SU-DHL-6 (cell line): ENCODE results near the gene STK33.

Experiments
- H2AFZ ChIP-seq: fragments of 200-600 bp; sonication (generic); 2 replicates; pipeline ENCODE4 v1.6.1; 2014; ENCODE audit warnings: low read depth, mild to moderate bottlenecking, moderate library complexity, mixed read lengths, antibody characterized with exemption, low read length; ENCODE audit not compliant: severe bottlenecking
- H3F3A ChIP-seq: fragments of 200-600 bp; shearing (Covaris generic); 2 replicates; pipeline ENCODE4 v1.6.0; 2016; ENCODE audit warnings: antibody characterized with exemption, mild to moderate bottlenecking; ENCODE audit not compliant: insufficient read depth
- H3K27ac ChIP-seq: fragments of 200-600 bp; sonication (generic); 2 replicates; pipeline ENCODE4 v1.5.1; 2016; ENCODE audit warnings: low read depth, mild to moderate bottlenecking, low read length, moderate library complexity, mixed read lengths
- H3K27me3 ChIP-seq: fragments of 200-600 bp; sonication (generic), shearing (Covaris generic); 2 replicates; pipeline ENCODE4 v1.6.0; 2014; ENCODE audit warnings: mild to moderate bottlenecking, low read length
- H3K36me3 ChIP-seq: fragments of 200-600 bp; sonication (generic); 2 replicates; pipeline ENCODE4 v1.6.1; 2014; ENCODE audit warnings: mild to moderate bottlenecking, low read length, mixed read lengths
- H3K4me2 ChIP-seq: fragments of 300-600, 200-600 bp; shearing (Covaris generic), sonication (generic); 2 replicates; pipeline ENCODE4 v1.6.0; 2014; ENCODE audit warnings: low read length, low read depth, mild to moderate bottlenecking; ENCODE audit not compliant: poor library complexity, severe bottlenecking
- H3K4me3 ChIP-seq: fragments of 200-600 bp; sonication (generic); 2 replicates; pipeline ENCODE4 v1.5.1; 2014; ENCODE audit warnings: antibody characterized with exemption, low read length, mild to moderate bottlenecking, mixed read lengths; ENCODE audit not compliant: insufficient read depth, poor library complexity, severe bottlenecking
- H3K79me2 ChIP-seq: fragments of 200-600 bp; sonication (generic); 2 replicates; pipeline ENCODE4 v1.6.1; 2014; ENCODE audit warnings: mild to moderate bottlenecking, low read length, moderate library complexity; ENCODE audit not compliant: insufficient read depth
- H3K9ac ChIP-seq: fragments of 200-600 bp; sonication (generic); 2 replicates; pipeline ENCODE4 v1.7.0; 2014; ENCODE audit warnings: mild to moderate bottlenecking, low read length
- H3K9me2 ChIP-seq: fragments of 200-600 bp; sonication (generic); replicated peaks from 2 replicates; pipeline ENCODE4 v1.6.1; 2014; ENCODE audit warnings: low read length; ENCODE audit not compliant: insufficient read depth
- H3K9me3 ChIP-seq: fragments of 200-600 bp; sonication (generic); 2 replicates; pipeline ENCODE4 v1.6.1; 2014; ENCODE audit warnings: low read length, mixed read lengths; ENCODE audit not compliant: insufficient read depth
- H4K20me1 ChIP-seq: fragments of 200-600 bp; sonication (generic); 2 replicates; pipeline ENCODE4 v1.6.1; 2014; ENCODE audit warnings: low read depth, mild to moderate bottlenecking, antibody characterized with exemption, low read length, moderate library complexity, mixed read lengths
- CTCF ChIP-seq: fragments of 200-600 bp; sonication (generic); IDR thresholded peaks from one replicate; pipeline ENCODE4 v1.5.1; 2017; ENCODE audit warnings: antibody characterized with exemption, mild to moderate bottlenecking, low read length, moderate library complexity; ENCODE audit not compliant: insufficient read depth, poor library complexity, severe bottlenecking
- EZH2phosphoT487 ChIP-seq: fragments of 200-600 bp; sonication (generic), shearing (Covaris generic); conservative IDR thresholded peaks from 2 replicates; pipeline ENCODE4 v1.6.1; 2018; ENCODE audit warnings: mild to moderate bottlenecking, antibody characterized with exemption, low read length, moderate library complexity, mixed read lengths

STK33 gene

GRCh38 chr11:8375932-8376331, 218.1 kb downstream of the STK33 start:
- Histone ChIP-seq H3K27me3 (no peaks in the 10 kb centered on the region), H3K27ac (no peak overlapping the region), H3K36me3 (no peaks in the 10 kb centered on the region), H3K9ac (no peak overlapping the region), H3K79me2 (no peaks in the 10 kb centered on the region), H2AFZ (no peak overlapping the region), H3F3A (no peaks in the 10 kb centered on the region), H4K20me1 (no peaks in the 10 kb centered on the region), H3K4me2 (no peak overlapping the region), H3K9me2 (no peaks in the 10 kb centered on the region), H3K4me3 (no peak overlapping the region), H3K9me3 (no peaks in the 10 kb centered on the region)
- no peak for TF ChIP-seq CTCF
- no peak for TF ChIP-seq EZH2phosphoT487

GRCh38 chr11:8375460-8375859, 218.6 kb downstream of the STK33 start:
- H3K9me3 ChIP-seq = no peaks in the 10 kb centered on the region
- no peak overlapping the region for H3K4me2 ChIP-seq
- no peaks in the 10 kb centered on the region for H3K9me2 ChIP-seq
- H3K4me3 ChIP-seq = no peak overlapping the region
- no peaks in the 10 kb centered on the region for H3K36me3 ChIP-seq
- H3K27ac ChIP-seq = no peak overlapping the region
- no peak overlapping the region for H3K9ac ChIP-seq
- TF ChIP-seq EZH2phosphoT487 (no peak), CTCF (no peak)
- no peaks in the 10 kb centered on the region for H3F3A ChIP-seq
- H4K20me1 ChIP-seq = no peaks in the 10 kb centered on the region
- no peaks in the 10 kb centered on the region for H3K79me2 ChIP-seq
- no peak overlapping the region for H2AFZ ChIP-seq
- no peaks in the 10 kb centered on the region for H3K27me3 ChIP-seq

GRCh38 chr11:8374716-8375115, 219.3 kb downstream of the STK33 start:
- Histone ChIP-seq H3K4me3 (no peak overlapping the region), H3K4me2 (no peak overlapping the region), H3K36me3 (no peaks in the 10 kb centered on the region), H3K9me2 (no peaks in the 10 kb centered on the region), H4K20me1 (no peaks in the 10 kb centered on the region), H3F3A (no peaks in the 10 kb centered on the region), H3K9me3 (no peaks in the 10 kb centered on the region), H3K27me3 (no peaks in the 10 kb centered on the region), H3K79me2 (no peaks in the 10 kb centered on the region), H3K9ac (no peak overlapping the region), H3K27ac (no peak overlapping the region), H2AFZ (no peak overlapping the region)
- TF ChIP-seq EZH2phosphoT487 (no peak), CTCF (no peak)
